ENCODE results near the gene RND2. TPM values are rescaled to one million over a fixed set of nuclear protein-coding genes. Genes with fewer than 3 reads are reported as not detected.

RND2 gene
- polyA plus RNA-seq, 3 donors = not detected

GRCh38 chr17:42985225-42985624 is 39.8 kb upstream of the RND2 start:
- intact Hi-C loops (cut with micrococcal nuclease) = no loop called here
- H3K9me3 Mint-ChIP-seq = no peaks in the 10 kb centered on the region
- peaks cover 40 to 58% of the 10 kb centered on the region in 2 donors for H3K36me3 Mint-ChIP-seq
- Histone ChIP-seq H2AFZ (ENCODE audit: insufficient read depth, low read depth, low read length, poor library complexity, severe bottlenecking) (peak overlapping the region; percentile 19), H3K27me3 (ENCODE audit: control insufficient read depth in 2 of 2, insufficient read depth in 2 of 2, low read length in 2 of 2) (no peaks in the 10 kb centered on the region), H3K4me2 (replicated peaks; ENCODE audit: extremely low read depth, low read length, poor library complexity, severe bottlenecking) (peak overlapping the region; percentile 65), H3K36me3 (replicated peaks in 1 of 2; ENCODE audit: control insufficient read depth in 1 of 2, insufficient read depth in 2 of 2, low read length in 2 of 2) (peaks cover 35 to 41% of the 10 kb centered on the region in 2 donors), H3K79me2 (ENCODE audit: insufficient read depth, low read length) (peaks cover 59% of the 10 kb centered on the region), H3K9ac (ENCODE audit: insufficient read depth, low read length, poor library complexity, severe bottlenecking) (peak overlapping the region; percentile 38), H3K27ac (ENCODE audit: low read depth in 1 of 2, low read length in 2 of 2) (peak overlapping the region; percentile 68 to 78), H3K9me3 (replicated peaks in 1 of 2; ENCODE audit: control insufficient read depth in 1 of 2, insufficient read depth in 1 of 2, low read length in 2 of 2) (no peaks in the 10 kb centered on the region), H4K20me1 (ENCODE audit: insufficient read depth, low read length) (peaks cover 12% of the 10 kb centered on the region), H3K4me1 (ENCODE audit: control insufficient read depth in 1 of 2, insufficient read depth in 2 of 2, low read length in 2 of 2) (peaks cover 39 to 59% of the 10 kb centered on the region in 2 donors), H3K4me3 (replicated peaks in 1 of 3; ENCODE audit: low read depth in 2 of 3, low read length in 3 of 3) (peak overlapping the region; percentile 5 to 64 (median 38))
- H3K27me3 Mint-ChIP-seq (ENCODE audit: low read depth in 3 of 3) = peaks cover 0 to 2% (median 2%) of the 10 kb centered on the region in 3 donors
- no peak for TF ChIP-seq CTCF (IDR thresholded peaks at IDR 0.05)
- peak; percentile 74 to 89 (median 86) for DNase-seq
- H3K4me3 Mint-ChIP-seq = peak overlapping the region; percentile 53 to 90
- WGBS (ENCODE audit: insufficient coverage) = no CpG with 5 or more reads among the region's 1 CpG
- H3K4me1 Mint-ChIP-seq = peaks cover 44% of the 10 kb centered on the region
- peak overlapping the region; percentile 82 to 91 (median 88) for H3K27ac Mint-ChIP-seq

GRCh38 chr17:42989141-42989540 is 35.9 kb upstream of the RND2 start:
- WGBS (ENCODE audit: insufficient coverage) = 100% methylated on average over 2 of the region's 5 CpGs
- H3K36me3 ChIP-seq (replicated peaks in 1 of 2; ENCODE audit: control insufficient read depth in 1 of 2, insufficient read depth in 2 of 2, low read length in 2 of 2) = peaks cover 62 to 75% of the 10 kb centered on the region in 2 donors
- no peaks in the 10 kb centered on the region for H3K27me3 ChIP-seq (ENCODE audit: control insufficient read depth in 2 of 2, insufficient read depth in 2 of 2, low read length in 2 of 2)
- Mint-ChIP-seq H3K27ac (peak overlapping the region in 1 of 7 donors; percentile 47), H3K9me3 (no peaks in the 10 kb centered on the region), H3K27me3 (ENCODE audit: low read depth in 3 of 3) (peaks cover 0 to 2% (median 0%) of the 10 kb centered on the region in 3 donors), H3K36me3 (peaks cover 66 to 79% of the 10 kb centered on the region in 2 donors), H3K4me3 (no peak overlapping the region), H3K4me1 (peaks cover 19% of the 10 kb centered on the region)
- H3K9me3 ChIP-seq (replicated peaks in 1 of 2; ENCODE audit: control insufficient read depth in 1 of 2, insufficient read depth in 1 of 2, low read length in 2 of 2) = no peaks in the 10 kb centered on the region
- no peak overlapping the region for H3K27ac ChIP-seq (ENCODE audit: low read depth in 1 of 2, low read length in 2 of 2)
- no peak overlapping the region for H3K9ac ChIP-seq (ENCODE audit: insufficient read depth, low read length, poor library complexity, severe bottlenecking)
- no peak for DNase-seq
- no peak overlapping the region for H2AFZ ChIP-seq (ENCODE audit: insufficient read depth, low read depth, low read length, poor library complexity, severe bottlenecking)
- TF ChIP-seq CTCF (IDR thresholded peaks at IDR 0.05) = no peak
- peaks cover 7% of the 10 kb centered on the region for H4K20me1 ChIP-seq (ENCODE audit: insufficient read depth, low read length)
- no peak overlapping the region for H3K4me2 ChIP-seq (replicated peaks; ENCODE audit: extremely low read depth, low read length, poor library complexity, severe bottlenecking)
- H3K79me2 ChIP-seq (ENCODE audit: insufficient read depth, low read length) = peaks cover 22% of the 10 kb centered on the region
- no peak overlapping the region for H3K4me3 ChIP-seq (replicated peaks in 1 of 3; ENCODE audit: low read depth in 2 of 3, low read length in 3 of 3)
- intact Hi-C loops (cut with micrococcal nuclease) = no loop called here
- H3K4me1 ChIP-seq (ENCODE audit: control insufficient read depth in 1 of 2, insufficient read depth in 2 of 2, low read length in 2 of 2) = peaks cover 20 to 28% of the 10 kb centered on the region in 2 donors

All from CD14-positive monocyte (primary cell).